Measurements from ENCODE around the gene PLEKHA6.

PLEKHA6 gene

GRCh38 chr1:204357551-204358490 lies 1.9 kb downstream of the PLEKHA6 start:
- DNase-seq (ENCODE audit: low read depth, low spot score) = no peak

GRCh38 chr1:204356997-204357396 lies 2.7 kb downstream of the PLEKHA6 start:
- no peak for DNase-seq (ENCODE audit: low read depth, low spot score)

- DNase-seq (ENCODE audit: low read depth, low spot score) = no peak
These were observed 3.8 kb downstream of the PLEKHA6 start for GRCh38 chr1:204355913-204356312.

GRCh38 chr1:204354579-204354978 lies 5.2 kb downstream of the PLEKHA6 start:
- DNase-seq (ENCODE audit: low read depth, low spot score) = no peak

GRCh38 chr1:204353213-204353910 lies 6.4 kb downstream of the PLEKHA6 start:
- DNase-seq (ENCODE audit: low read depth, low spot score) = no peak

GRCh38 chr1:204350857-204351573 lies 8.7 kb downstream of the PLEKHA6 start:
- DNase-seq (ENCODE audit: low read depth, low spot score) = peak; percentile 93

- peak; percentile 28 for DNase-seq (ENCODE audit: low read depth, low spot score)
These were observed 9.4 kb downstream of the PLEKHA6 start for GRCh38 chr1:204350312-204350711.

- DNase-seq (ENCODE audit: low read depth, low spot score) = no peak
These were observed 10.1 kb downstream of the PLEKHA6 start for GRCh38 chr1:204349602-204350001.

GRCh38 chr1:204348722-204349121 lies 11.0 kb downstream of the PLEKHA6 start:
- no peak for DNase-seq (ENCODE audit: low read depth, low spot score)

GRCh38 chr1:204348242-204348641 lies 11.5 kb downstream of the PLEKHA6 start:
- no peak for DNase-seq (ENCODE audit: low read depth, low spot score)

- no peak for DNase-seq (ENCODE audit: low read depth, low spot score)
These were observed 13.6 kb downstream of the PLEKHA6 start for GRCh38 chr1:204345941-204346645.

GRCh38 chr1:204345438-204345841 lies 14.3 kb downstream of the PLEKHA6 start:
- no peak for DNase-seq (ENCODE audit: low read depth, low spot score)

- no peak for DNase-seq (ENCODE audit: low read depth, low spot score)
These were observed 14.9 kb downstream of the PLEKHA6 start for GRCh38 chr1:204344665-204345355.

GRCh38 chr1:204343802-204344201 lies 15.9 kb downstream of the PLEKHA6 start:
- DNase-seq (ENCODE audit: low read depth, low spot score) = no peak

- no peak for DNase-seq (ENCODE audit: low read depth, low spot score)
These were observed 16.5 kb downstream of the PLEKHA6 start for GRCh38 chr1:204343247-204343646.

GRCh38 chr1:204342310-204342709 lies 17.4 kb downstream of the PLEKHA6 start:
- DNase-seq (ENCODE audit: low read depth, low spot score) = no peak

GRCh38 chr1:204341380-204341779 lies 18.3 kb downstream of the PLEKHA6 start:
- DNase-seq (ENCODE audit: low read depth, low spot score) = peak; percentile 32

GRCh38 chr1:204340081-204340889 lies 19.4 kb downstream of the PLEKHA6 start:
- no peak for DNase-seq (ENCODE audit: low read depth, low spot score)

- no peak for DNase-seq (ENCODE audit: low read depth, low spot score)
These were observed 20.2 kb downstream of the PLEKHA6 start for GRCh38 chr1:204339541-204339940.

GRCh38 chr1:204338997-204339396 lies 20.7 kb downstream of the PLEKHA6 start:
- DNase-seq (ENCODE audit: low read depth, low spot score) = no peak

Data from astrocyte of the hippocampus (primary cell).